ENCODE data around the gene LY6G6F.

GRCh38 chr6:31658983-31659648 is 47.5 kb upstream of the LY6G6F start:
- TF ChIP-seq EZH2phosphoT487 (IDR thresholded peaks at IDR 0.05; ENCODE audit: unreplicated experiment) (no peak), EZH2 (IDR thresholded peaks at IDR 0.05; ENCODE audit: low read depth, unreplicated experiment) (no peak), CTCF (conservative IDR thresholded peaks at IDR 0.05; ENCODE audit: low read depth in 2 of 2) (no peak), JUNB (IDR thresholded peaks at IDR 0.05; ENCODE audit: unreplicated experiment) (no peak), CREB1 (CRISPR knock-in tag; IDR thresholded peaks at IDR 0.05; ENCODE audit: low read depth) (no peak), REST (IDR thresholded peaks at IDR 0.05; ENCODE audit: unreplicated experiment) (no peak)
